Chondrocyte (in vitro differentiated cells): Measurements from ENCODE around the gene MLPH. TPM values are rescaled to one million over a fixed set of nuclear protein-coding genes. Genes with fewer than 3 reads are reported as not detected.
A peak's percentile ranks its signal among the peaks of the same experiment; 100 is the strongest.

Experiments used
- DNase-seq: peaks from one replicate; pipeline ENCODE4 v3.0.0; 2021; ENCODE audit warnings: mixed read lengths, low spot score
- H3K27ac Mint-ChIP-seq: one replicate; pipeline ENCODE4 v1.8.0; 2021; ENCODE audit warnings: mild to moderate bottlenecking, moderate library complexity, mixed read lengths; ENCODE audit not compliant: unreplicated experiment
- H3K27me3 Mint-ChIP-seq: 2 replicates; pipeline ENCODE4 v1.8.0; 2021; ENCODE audit warnings: low read depth, mixed read lengths
- H3K36me3 Mint-ChIP-seq: 2 replicates; pipeline ENCODE4 v1.8.0; 2021; ENCODE audit warnings: low read depth, mixed read lengths
- H3K4me1 Mint-ChIP-seq: 2 replicates; pipeline ENCODE4 v1.8.0; 2021; ENCODE audit warnings: low read depth, mild to moderate bottlenecking, mixed read lengths
- H3K4me3 Mint-ChIP-seq: one replicate; pipeline ENCODE4 v1.8.0; 2021; ENCODE audit warnings: mild to moderate bottlenecking, moderate library complexity, mixed read lengths; ENCODE audit not compliant: unreplicated experiment
- H3K9me3 Mint-ChIP-seq: 2 replicates; pipeline ENCODE4 v1.8.0; 2021; ENCODE audit warnings: low read depth, mixed read lengths
- total RNA-seq: library from RNA; stranded (reverse); gene quantifications from 3 replicates; pipeline ENCODE4 v1.2.1, GENCODE V29; 2021
- TF ChIP-seq, protein P1 (sequence below): fragments of 200-600 bp; sonication (generic); IDR thresholded peaks from 2 replicates; pipeline ENCODE4 v1.5.0; 2021; ENCODE audit warnings: antibody characterized with exemption, mild to moderate bottlenecking, moderate library complexity

Gene MLPH
- total RNA-seq, 1 donor from 2014 or later, result 6.1 TPM

DNA sequence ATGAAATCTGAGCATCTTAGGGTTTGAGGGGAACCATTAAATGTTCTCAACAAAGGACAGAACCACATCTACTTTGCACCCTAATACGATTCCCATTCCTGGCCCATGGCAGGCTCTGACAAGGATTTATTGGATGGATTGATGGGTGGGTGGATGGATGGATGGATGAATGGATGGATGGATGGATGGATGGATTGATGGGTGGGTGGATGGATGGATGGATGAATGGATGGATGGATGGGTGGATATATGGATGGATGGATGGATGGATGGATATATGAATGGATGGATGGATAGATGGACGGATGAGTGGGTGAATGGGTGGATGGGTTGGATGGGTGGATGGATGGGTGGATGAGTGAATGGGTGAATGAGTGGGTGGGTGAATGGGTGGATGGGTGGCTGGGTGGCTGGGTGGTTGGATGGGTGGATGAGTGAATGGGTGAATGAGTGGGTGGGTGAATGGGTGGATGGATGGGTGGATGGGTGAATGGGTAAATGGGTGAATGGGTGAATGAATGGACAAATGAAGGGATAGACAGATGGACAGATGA, 29.6 kb upstream of the MLPH start:
- no peak for DNase-seq
- peaks cover 66% of the 10 kb centered on the region for H3K4me1 Mint-ChIP-seq
- H3K27me3 Mint-ChIP-seq, result no peaks in the 10 kb centered on the region
- H3K4me3 Mint-ChIP-seq, result no peak overlapping the region
- TF ChIP-seq, protein P1, sequence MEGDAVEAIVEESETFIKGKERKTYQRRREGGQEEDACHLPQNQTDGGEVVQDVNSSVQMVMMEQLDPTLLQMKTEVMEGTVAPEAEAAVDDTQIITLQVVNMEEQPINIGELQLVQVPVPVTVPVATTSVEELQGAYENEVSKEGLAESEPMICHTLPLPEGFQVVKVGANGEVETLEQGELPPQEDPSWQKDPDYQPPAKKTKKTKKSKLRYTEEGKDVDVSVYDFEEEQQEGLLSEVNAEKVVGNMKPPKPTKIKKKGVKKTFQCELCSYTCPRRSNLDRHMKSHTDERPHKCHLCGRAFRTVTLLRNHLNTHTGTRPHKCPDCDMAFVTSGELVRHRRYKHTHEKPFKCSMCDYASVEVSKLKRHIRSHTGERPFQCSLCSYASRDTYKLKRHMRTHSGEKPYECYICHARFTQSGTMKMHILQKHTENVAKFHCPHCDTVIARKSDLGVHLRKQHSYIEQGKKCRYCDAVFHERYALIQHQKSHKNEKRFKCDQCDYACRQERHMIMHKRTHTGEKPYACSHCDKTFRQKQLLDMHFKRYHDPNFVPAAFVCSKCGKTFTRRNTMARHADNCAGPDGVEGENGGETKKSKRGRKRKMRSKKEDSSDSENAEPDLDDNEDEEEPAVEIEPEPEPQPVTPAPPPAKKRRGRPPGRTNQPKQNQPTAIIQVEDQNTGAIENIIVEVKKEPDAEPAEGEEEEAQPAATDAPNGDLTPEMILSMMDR, result no peak
- H3K9me3 Mint-ChIP-seq, result peaks cover 13% of the 10 kb centered on the region
- peak overlapping the region; percentile 89 for H3K27ac Mint-ChIP-seq
- H3K36me3 Mint-ChIP-seq, result no peaks in the 10 kb centered on the region

DNA sequence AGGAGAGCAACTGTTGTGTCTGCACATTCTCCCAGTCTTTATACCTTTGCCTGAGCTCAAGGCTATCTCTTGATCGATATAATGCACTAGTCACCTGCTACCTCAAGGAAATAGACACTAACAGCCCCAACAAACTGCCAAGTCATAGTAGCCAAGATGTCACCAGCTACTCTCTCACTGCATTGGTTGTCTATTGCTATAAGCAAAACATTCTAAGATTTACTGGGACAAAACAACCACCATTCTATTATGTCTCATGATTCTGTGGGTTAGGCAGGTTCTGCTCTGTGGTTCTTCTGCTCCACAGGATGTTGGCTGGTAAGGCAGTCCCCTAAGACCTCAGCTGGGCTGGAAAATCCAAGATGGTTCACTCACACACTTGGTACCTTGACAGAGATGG, 28.5 kb upstream of the MLPH start:
- Mint-ChIP-seq H3K9me3 (peaks cover 13% of the 10 kb centered on the region), H3K27ac (peak overlapping the region; percentile 80), H3K4me3 (no peak overlapping the region), H3K4me1 (peaks cover 56% of the 10 kb centered on the region), H3K27me3 (no peaks in the 10 kb centered on the region), H3K36me3 (no peaks in the 10 kb centered on the region)
- DNase-seq, result no peak
- TF ChIP-seq, protein P1, result no peak

DNA sequence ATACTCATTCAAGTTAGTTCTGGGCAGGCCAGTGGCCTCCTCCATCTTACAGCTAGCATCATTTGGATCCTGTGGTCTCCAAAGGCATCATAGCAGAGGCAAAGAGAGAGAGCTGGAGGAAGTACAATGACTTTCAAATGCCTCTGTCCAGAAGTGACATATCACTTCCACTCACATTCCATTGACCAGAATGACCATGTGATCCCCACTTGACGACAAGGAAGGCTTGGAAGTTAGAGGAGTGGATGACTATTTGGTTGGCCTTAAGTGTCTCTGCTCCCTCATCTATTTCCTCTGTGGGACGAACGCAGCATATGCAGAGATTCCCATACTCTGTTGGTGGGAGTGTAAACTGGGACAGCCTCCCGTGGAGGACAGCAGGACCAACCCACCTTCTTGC, 27.8 kb upstream of the MLPH start:
- Mint-ChIP-seq H3K4me3 (no peak overlapping the region), H3K27ac (peak overlapping the region; percentile 80), H3K4me1 (peaks cover 51% of the 10 kb centered on the region), H3K9me3 (peaks cover 13% of the 10 kb centered on the region), H3K36me3 (no peaks in the 10 kb centered on the region), H3K27me3 (no peaks in the 10 kb centered on the region)
- TF ChIP-seq, protein P1, result no peak
- DNase-seq, result no peak

DNA sequence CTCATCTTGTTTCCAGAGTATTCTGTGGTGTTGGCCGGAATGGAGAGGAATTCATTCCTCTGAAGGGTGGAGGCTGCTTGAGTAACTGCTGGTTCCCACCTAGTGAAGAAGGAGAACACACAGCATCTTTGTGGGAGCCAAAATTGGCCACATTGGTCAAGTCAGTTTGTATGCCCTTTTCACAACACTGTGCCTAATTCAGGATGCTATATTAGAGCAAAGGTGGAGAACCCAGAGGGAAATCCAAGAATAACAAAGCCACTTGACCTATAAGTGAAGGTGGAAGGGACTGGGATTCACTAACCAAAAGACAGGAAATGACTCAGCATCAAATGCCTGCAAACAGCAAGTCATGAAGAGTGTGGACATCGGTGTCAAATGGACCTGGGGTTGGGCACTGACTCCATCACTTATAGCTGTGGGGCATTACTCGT, 27.3 kb upstream of the MLPH start:
- H3K9me3 Mint-ChIP-seq, result peaks cover 13% of the 10 kb centered on the region

DNA sequence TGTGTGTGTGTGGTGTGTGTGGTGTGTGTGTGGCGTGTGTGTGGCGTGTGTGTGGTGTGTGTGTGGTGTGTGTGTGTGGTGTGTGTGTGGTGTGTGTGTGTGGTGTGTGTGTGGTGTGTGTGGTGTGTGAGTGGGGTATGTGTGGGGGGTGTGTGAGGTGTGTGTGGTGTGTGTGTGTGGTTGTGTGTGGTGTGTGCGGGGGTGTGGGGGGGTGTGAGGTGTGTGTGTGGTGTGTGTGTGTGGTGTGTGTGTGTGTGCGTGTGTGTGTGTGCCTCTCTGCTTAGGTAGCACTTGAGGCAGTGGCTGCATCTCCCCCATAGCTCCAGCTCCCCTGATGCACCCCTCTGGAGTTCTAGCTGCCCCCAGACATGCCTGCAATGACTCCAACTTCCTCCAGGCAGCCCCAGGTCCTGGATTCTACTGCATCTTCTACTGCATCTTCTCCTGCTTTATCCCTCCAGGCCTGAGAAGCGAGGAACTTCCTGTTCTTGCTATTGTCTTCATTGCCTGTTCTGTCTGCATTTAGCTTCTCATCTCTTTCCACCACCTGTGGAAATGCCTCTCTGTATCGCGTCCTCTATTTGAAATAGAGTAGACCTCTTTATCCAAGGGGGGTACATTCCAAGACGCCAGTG, 22.2 kb upstream of the MLPH start:
- H3K4me1 Mint-ChIP-seq, result peaks cover 22% of the 10 kb centered on the region
- H3K4me3 Mint-ChIP-seq, result no peak overlapping the region
- TF ChIP-seq, protein P1, result no peak

More for the DNA sequence above, 27.3 kb upstream of the MLPH start:
- Mint-ChIP-seq H3K27me3 (no peaks in the 10 kb centered on the region), H3K4me3 (no peak overlapping the region), H3K36me3 (no peaks in the 10 kb centered on the region), H3K4me1 (peaks cover 51% of the 10 kb centered on the region), H3K27ac (peak overlapping the region; percentile 80)
- TF ChIP-seq, protein P1, result no peak
- DNase-seq, result no peak

More for the DNA sequence above, 22.2 kb upstream of the MLPH start:
- Mint-ChIP-seq H3K9me3 (peaks cover 8% of the 10 kb centered on the region), H3K36me3 (no peaks in the 10 kb centered on the region), H3K27me3 (no peaks in the 10 kb centered on the region), H3K27ac (peak overlapping the region; percentile 68)
- DNase-seq, result no peak
